ENCODE data around the gene SPATA24.
"Not testable (repeated sequence)": the region's sequence is repeated elsewhere in the genome, so short reads cannot be mapped to it uniquely, and the experiment has no call there.

The SPATA24 gene, protein sequence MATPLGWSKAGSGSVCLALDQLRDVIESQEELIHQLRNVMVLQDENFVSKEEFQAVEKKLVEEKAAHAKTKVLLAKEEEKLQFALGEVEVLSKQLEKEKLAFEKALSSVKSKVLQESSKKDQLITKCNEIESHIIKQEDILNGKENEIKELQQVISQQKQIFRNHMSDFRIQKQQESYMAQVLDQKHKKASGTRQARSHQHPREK

DNA sequence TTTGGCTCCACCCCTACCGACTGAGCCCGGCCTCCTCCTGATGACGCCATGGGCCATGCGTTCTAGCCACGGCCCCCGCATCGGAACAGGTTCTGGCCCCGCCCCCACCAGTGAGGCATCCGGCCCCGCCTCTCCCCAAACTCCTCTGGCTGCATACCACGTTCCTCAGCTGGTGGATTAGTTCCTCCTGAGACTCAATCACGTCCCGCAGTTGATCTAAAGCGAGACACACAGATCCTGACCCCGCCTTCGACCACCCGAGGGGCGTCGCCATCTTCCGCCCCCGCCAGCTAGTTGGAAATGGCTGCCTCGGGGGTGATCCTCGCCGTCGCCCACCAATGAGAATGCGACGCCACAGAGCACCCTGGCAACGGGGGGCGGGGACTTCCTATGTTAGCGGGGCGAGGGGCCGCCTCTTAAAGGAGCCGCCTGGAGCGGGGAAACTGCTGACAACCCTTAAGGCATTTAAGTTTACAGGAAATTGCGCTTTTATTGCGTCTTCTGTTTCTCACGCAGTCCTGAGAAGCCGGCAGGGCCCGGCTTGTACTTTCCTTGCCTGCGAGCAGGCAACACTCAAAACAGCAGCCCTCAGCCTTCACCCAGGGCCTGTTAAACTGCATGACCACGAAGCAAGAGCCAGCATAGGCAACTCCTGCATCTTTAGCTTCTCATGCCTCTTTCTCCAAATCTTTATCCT, at the start of gene SPATA24:
SPATA24 (minus strand) TSS at position 303 of the 697 bp plus-strand sequence; CDS start at position 274, 29 bp downstream.
- peak; percentile 98 for DNase-seq

DNA sequence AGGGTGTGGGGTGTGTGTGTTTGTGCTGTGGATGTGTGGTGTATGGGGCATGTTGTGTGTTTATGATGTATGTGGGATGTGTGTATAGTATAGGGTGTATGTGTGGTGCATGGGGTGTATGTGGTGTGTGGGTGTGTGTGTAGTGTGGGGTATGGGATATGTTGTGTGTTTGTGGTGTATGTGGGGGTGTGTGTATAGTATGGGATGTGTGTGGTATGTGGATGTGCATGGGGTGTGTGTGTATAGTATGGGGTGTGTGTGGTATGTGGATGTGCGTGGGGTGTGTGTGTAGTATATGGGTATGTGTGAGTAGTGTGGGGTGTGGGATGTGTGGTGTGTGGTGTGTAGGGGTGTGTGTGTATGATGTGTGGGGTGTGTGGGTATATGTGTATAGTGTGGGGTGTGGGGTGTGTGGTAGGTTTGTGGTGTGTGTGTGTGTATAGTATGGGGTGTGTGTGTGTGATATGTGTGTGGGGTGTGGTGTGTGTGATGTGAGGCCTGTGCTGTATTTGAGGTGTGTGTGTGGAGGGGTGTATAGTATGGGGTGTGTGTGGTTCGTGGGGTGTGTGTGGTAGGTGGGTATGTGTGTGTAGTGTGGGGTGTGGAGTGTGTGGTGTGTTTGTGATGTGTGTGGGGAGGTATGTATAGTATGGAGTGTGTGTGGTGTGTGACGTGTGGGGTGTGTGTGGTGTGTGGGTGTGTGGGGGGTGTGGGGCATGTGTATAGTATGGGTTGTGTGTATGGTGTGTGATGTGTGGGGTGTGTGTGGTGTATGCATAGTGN, 48.2 kb upstream of the SPATA24 start:
- DNase-seq = no peak

DNA sequence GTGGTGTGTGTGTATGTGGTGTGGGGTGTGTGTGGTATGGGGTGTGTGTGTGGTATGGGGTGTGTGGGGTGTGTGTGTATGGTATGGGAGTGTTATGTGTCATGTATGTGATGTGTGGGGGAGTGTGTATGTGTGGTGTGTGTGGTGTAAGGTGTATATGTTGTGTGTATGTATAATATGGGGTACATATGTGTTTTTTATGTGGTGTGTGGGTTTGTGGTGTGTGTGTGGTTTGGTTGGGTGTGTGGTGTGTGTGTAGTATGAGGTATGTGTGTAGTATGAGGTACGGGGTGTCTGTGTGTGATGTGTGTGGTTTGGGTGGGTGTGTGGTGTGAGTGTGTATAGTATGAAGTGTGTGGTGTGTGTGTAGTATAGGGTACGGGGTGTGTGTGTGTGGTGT, 47.3 kb upstream of the SPATA24 start:
- no peak for DNase-seq

DNA sequence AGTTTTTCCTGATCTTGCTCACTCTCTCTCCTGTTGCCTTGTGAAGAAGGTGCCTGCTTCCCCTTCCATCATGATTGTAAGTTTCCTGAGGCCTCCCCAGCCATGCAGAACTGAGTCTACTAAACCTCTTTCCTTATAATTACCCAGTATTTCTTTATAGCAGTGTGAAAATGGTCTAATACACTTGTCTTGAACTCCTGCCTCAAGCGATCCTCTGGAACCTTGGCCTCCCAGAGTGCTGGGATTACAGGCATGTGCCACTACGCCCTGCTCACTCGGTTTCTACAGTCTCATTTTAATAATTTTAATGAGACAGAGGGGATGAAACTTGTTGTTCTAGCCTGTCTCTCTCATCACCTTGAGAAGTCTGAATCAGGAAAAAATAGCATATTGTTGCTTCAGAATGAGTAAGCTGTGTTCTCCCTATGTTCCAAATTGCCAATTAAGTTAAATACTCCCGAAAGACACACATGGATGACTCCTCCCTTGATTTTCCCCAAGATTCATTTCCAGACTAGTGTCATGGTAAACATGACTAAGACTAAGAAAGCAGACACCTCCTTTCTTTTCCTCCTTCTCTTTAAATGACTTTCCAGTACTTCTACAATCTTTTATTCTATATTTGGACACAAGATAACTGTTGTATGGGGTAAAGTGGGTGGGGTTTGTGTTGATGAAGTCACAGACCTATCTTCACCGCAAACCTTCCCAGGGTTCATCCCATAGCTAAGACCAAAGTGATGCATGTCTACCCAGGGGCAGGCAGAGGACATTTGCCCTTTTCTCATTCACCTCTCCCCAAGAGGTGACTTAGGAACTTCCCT, 43.3 kb upstream of the SPATA24 start:
- DNase-seq = no peak

DNA sequence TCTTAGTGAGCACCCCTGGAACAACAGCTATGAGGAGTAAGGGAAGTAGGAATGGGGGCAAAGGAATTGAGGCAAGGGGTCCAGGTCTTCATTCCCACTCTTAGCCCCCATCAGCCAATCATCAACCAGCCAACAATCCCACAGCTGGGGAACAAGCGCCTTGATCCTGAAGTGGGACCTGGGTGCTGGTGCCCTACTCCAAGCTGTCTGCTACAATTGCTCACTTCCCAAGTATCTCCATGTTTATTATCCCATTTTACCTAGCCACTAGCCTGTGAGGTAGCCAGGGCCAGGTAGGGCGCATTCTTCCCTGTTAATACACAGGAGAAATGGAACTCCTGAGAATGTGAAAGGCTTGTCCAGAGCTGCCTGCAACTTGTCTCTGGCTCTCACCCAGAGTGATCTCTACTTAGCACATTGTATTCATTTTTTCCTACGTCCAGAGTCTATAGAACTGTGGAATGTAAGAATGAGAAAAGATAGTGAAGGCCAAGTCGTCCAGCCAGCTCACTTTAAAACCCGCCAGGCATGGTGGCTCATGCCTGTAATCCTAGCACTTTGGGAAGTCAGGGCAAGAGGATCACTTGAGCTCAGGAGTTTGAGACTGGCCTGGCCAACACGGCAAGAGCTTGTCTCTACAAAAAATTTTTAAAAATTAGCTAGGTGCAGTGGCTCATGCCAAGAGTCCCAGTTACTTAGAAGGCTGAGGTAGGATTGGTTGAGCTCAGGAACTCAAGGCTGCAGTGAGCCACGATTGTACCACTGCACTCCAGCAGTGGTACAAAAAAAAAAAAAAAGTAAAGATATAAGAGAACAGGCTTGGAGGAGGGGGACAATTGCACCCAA, 41.7 kb upstream of the SPATA24 start:
- DNase-seq = no peak

DNA sequence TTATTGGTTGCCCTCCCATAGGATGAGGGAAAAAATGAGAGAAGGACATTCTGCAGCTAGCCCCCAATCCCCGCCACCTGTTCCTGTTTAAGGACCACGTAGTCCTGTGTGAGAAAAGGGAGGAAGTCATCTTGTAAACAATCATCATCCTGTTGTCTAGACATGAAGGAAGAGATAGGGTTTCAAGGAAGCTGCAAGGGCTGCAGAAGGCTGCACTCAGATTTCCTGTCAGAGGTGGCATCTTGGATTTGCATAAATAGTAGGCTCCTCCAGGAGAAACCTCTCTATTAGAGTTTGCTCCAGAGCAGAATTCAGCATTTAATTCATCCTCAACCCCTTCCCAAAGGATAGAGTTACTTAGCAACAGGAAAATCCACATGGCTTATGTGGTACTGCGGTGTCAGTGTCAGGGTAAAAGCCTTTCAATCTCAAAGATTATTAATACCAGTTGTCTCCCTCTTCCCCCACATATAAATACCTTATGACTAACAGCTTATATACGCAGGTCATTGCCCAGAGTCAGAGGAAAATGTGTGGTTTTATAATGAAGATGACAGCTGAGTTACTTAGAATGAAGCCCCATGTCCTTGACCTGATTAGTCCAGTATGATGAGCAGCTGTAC, 40.1 kb upstream of the SPATA24 start:
- DNase-seq = no peak

DNA sequence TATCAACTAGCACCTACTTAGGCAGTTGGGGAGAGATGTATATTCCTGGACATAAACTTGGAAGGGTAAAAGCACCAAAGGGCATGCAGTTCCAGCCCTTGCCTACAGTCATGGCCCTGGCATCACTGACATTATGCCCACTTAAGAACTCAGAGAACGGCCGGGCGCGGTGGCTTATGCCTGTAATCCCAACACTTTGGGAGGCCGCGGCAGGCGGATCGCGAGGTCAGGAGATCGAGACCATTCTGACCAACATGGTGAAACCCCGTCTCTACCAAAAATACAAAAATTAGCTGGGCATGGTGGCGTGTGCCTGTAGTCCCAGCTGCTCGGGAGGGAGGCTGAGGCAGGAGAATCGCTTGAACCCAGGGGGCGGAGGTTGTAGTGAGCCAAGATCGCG, 36.5 kb upstream of the SPATA24 start:
- DNase-seq = not testable (repeated sequence)

DNA sequence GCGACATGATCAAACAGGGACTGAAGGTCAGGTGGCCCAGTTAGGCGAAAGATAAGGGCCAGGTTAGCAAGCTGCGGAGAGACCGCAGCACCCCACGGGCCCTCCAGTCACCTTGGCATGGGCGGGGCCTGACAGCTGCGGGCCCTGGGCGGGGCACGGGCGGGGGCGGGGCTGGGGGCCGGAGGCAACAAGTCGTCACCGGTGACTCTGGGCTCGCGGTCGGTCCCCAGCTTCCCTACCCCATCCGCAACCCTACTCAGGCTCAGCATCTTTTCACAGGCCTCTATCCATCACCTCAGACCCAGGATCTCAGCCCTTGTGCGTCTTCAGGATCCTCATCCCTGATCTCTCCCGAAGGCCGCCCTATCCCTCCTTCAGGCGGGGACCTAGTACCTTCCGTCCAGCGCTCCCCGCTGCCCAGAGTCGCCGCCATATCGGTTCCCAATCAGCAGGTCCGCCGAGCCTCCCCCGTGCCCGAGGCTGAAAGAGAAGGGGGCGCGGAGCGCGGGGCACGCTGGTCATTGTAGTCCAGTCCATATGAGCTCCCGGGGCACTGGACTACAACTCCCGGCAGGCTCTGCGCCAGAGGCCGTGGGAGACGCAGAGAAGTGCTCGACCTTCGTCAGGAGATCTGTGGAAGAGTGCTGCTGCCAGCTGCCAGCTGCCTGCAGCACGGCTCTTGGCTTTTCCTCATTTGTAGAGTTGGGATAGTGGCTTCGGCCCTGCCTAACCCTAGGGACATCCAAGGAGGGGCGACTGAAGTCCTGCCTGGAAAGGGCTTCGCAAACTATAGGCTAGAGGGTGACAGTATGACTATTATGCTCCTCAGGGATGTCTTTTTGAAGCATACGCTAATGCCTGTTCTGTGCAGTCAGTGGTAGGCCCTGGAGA, 35.4 kb upstream of the SPATA24 start, which contains the start of gene DNAJC18:
DNAJC18 (minus strand) TSS at position 513 of the 891 bp plus-strand sequence; CDS start at position 433, 80 bp downstream.
- peak; percentile 89 for DNase-seq

DNA sequence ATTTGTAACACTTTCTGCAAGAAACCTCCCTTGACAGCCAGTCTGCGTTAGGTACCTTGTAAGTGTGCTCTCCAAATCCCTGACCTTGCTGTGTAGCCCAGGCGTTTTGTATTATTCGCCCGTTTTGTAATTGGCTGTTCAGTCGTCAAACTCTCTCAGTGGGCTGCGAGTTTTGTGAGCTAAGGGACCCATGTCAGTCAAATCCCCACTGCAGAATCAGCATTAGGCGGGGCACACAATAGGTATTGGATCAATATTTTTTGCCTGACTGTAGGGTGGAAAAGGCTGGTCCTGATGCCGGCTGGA, 34.8 kb upstream of the SPATA24 start:
- no peak for DNase-seq

DNA sequence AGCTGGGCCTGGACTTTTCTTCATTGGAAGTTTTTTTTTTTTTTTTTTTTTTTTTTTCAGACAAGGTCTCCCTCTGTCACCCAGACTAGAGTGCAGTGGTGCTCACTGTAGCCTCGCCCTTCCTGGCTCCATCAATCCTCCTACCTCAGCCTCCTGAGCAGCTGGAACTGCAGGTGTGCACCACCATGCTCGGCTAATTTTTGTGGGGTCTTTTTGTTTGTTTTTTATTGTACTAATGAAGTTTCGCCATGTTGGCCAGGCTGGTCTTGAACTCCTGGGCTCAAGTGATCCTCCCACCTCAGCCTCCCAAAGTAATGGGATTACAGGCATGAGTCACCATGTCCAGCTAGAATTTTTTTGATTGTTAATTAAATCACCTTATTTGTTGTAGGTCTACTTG, 31.8 kb upstream of the SPATA24 start:
- DNase-seq = no peak

DNA sequence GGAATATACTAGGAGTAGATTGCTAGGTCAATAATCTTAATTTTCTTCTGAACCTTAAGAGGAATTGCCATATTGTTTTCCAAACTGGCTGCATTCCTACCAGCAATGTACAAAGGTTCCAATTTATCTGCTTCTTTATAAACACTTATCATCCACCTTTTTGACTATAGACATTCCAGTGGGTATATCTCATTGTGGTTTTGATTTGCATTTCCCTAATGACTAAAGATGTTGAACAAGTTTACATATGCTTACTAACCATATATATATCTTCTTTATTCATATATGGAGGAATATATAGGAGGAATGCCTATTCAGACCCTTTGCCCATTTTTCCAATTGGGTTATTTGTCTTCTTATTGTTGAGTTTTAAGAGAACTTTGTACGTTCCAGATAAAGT, 27.8 kb upstream of the SPATA24 start:
- DNase-seq = no peak

DNA sequence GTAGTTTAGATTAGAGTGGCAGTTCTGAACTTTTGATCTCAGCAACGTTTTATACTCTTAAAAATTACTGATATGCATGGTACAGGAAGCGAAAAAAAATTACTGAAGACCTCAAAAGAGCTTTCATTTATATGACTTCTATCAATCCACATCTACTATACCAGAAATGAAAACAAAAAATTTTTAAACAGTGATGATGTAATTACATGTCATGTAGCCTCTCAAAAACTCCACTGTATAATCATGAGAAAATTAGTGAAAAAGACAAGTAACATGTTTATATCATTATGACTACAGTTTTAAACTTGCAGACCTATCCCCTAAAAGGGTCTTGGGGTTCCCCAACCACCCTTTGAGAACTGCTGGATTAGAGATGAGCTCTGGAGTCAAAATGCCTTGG, 26.1 kb upstream of the SPATA24 start:
- DNase-seq = no peak

DNA sequence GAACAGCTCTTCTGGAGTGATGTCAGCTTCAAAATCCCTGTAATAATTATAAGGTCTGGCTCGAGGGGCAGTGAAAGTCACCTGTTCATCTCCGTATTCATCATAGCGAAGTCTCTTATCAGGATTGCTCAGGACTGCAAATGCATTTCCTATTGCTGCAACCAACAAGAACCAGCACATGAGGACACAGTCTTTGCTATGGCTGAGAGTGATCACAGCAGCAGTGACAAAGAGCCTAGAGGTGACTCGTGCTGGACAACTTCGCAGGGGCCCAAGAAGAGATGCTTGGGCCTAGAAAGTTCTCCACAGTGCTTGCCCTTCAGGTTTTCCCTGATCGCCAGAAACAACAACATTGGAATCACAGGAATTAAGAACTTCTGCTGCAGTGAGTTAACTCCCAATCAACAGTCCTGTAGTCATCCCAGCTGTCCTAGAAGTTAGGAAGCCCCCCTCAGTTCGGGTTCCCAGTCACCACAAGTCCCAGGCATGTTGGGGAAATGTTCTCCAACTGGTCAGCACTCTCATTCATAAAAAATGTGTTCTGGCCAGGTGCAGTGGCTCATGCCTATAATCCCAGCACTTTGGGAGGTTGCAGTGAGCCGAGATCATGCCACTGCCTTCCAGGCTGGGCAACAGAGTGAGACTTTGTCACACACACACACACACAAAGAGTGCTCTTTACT, 22.5 kb upstream of the SPATA24 start:
- no peak for DNase-seq

DNA sequence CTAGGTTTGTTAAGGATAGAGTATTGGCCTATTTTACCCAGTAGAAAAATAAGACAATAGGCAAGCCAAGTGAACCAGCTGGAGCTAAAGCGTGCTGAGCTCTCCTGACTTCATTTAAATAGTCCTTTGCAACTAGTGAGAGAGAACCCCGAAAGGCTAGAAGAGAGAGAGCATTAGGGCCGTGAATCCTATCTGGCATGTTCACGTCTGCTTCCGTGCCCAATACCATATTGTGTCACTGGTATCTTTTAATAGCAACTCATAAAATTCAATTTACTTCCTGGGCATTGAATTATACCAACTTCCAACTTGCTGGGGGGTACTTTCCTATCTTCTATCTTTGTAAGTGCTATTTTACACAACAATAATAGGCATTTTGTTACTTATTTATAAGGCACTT, 21.6 kb upstream of the SPATA24 start:
- no peak for DNase-seq

DNA sequence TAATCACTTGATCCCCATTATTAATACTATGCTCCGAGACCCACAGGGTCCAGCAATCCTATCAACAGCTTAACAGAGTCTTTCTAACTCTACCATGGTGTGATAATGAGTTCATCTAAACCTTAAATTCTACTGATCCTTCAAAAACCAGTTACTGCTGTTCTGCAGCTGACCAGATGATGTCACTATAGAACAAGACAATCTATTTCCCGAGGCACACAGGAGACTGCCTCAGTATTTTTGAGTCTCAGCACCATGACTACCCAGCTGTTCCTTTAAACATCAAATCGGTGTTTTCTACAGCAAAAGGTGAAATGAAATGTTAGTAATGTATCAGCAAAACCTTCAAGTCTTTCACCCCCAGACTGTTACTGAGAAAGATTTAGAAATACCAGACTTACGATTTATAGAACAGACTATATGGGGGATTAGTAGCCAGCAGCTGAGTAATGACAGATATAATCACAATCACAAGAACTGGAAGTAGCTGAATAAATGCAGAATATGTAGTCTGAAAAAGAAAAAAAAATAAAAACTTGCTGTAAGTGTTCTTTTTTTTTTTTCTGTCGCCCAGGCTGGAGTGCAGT, 18.5 kb upstream of the SPATA24 start:
- peak; percentile 9 for DNase-seq

DNA sequence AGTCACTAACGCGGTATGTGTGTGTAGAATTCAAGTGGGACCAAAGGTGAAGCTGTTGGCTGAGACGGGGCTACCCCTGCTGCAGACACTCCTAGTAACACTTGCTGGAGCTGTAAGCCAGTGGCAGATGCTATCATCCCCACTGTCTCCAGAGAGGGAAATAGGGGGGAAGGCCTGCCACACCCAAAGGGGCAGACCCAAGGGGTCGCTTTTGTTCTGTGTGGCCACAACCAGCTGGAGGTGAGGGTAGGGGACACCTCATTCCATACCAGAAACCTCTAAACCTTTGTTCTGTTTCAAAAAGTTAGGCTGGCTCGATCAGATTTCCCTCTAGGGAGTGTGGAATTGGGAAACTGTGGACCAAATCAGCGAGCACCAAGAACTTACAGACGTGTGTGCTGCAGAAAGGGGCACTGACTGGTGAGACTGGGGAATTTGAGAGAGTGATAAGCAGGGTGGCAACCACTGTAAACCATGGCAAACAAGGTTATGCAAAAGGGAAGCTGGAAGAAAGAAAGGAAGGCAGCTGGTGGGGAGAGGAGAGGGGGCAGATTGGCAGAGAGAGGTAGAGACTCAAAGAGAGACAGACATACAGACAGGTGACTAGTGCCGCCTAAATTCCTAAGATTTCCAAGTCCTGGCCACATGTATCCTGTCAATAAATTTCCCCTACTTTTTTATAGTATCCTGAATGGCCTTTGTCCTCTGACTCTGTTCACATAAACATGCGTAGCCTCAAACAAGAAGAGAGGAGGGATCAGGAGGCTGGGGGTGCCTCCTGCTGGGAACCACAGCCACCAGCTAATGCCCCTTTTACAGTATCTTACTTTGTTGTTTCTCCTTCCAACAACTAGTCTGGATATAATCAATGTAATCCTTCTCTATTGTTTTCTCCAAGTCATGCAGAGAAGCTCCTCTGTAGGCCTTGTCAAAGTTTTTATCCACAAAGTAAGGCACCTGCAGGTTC, 15.6 kb upstream of the SPATA24 start:
- no peak for DNase-seq

DNA sequence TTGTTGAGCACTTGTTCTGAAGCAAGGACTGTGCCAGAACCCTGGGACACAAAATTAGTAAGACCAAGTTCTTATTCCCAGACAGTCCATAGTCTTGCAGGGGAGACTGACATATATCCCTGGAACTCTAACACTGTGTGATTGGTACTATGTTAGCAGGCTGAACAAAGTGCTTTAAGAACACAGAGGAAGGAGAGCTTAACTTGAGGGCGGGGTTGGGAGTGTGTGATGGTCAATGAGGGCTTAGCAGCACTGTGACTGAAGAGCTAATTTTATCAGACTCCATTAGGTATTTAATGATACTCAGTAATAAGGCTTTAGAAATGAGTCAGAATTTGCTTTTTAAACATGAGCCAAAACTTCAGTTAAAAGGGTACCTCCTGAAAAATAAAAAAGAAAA, 14.9 kb upstream of the SPATA24 start:
- DNase-seq = no peak

DNA sequence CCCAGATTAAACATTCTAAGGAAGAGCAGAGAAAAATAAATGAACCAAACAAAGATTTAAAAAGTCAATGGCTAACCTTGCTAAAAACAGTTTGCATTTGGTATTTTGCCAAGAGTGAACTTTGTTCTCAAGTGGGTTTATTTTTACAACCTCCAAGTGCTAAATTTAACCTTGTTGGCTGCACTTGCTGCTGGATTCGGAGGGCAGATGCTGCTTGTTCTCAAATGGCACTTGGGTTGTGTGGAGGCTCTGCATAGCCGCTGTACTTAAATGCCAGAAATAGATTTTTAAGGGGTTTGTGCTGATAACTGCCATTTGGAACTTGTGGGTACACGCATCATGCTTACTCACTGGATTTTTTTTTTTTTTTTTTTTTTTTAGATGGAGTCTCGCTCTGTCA, 13.3 kb upstream of the SPATA24 start:
- no peak for DNase-seq

All from stimulated activated naive CD4-positive, alpha-beta T cell treated with Interleukin-2 at 50 U/mL for 16 hours (primary cell).